HG02840 (cell line): Measurements from ENCODE around the gene KRTAP5-5.
"Not testable (repeated sequence)": the region's sequence is repeated elsewhere in the genome, so short reads cannot be mapped to it uniquely, and the experiment has no call there.

Experiments
- ATAC-seq: cut with Tn5 transposase; IDR thresholded peaks from one replicate; pipeline ENCODE4 v1.9.1; 2021; ENCODE audit warnings: mild to moderate bottlenecking, moderate library complexity, moderate number of reproducible peaks; ENCODE audit not compliant: unreplicated experiment, low FRiP score

KRTAP5-5 gene

DNA sequence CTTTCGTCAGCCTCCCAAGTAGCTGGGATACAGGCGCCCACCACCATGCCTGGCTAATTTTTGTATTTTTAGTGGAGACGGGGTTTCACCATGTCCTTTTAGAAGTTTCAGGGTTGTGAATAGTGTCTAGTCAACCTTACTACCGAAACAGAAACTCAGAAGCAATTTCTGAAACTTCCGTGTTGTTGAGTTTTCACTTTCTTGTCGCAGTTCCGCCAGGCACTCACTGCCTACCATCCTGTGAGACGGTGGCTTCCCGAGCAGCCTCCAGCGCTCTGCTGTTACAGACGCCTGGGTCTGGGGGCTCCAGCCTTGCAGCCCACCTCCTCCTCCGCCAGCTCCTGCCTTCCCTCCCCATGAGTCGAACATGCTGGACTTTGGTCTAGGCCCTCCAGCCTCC lies 23.7 kb upstream of the KRTAP5-5 start:
- ATAC-seq, result peak; percentile 62

GRCh38 chr11:1607156-1607845 lies 22.3 kb upstream of the KRTAP5-5 start:
- ATAC-seq, result not testable (repeated sequence)

GRCh38 chr11:1607901-1608300 lies 21.7 kb upstream of the KRTAP5-5 start:
- not testable (repeated sequence) for ATAC-seq

DNA sequence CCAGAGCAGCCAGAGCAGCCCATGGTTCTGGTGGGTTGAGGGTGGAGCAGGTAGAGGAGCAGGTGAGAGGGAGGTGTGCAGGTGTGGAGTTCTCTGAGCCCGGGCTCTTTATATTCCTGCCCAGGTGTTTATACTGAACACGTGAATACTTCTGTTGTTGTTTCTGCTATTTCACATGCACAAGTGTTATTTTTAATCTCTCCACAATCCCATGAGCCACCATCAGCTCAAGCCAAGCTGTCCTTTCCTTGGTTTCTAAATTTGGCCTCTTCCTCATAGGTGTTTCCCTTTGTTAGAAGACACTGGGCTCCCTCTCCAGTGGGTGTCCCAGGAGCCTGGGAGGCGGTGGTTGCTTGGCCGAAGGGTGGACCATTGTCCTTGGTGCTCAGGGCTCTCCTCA lies 21.2 kb upstream of the KRTAP5-5 start, which contains the start of gene KRTAP5-3:
TSS of gene KRTAP5-3 (minus strand) at position 101 of the 400 bp plus-strand sequence. CDS start at position 23, 78 bp downstream.
- ATAC-seq, result no peak

GRCh38 chr11:1618231-1618630 lies 11.3 kb upstream of the KRTAP5-5 start:
- no peak for ATAC-seq

DNA sequence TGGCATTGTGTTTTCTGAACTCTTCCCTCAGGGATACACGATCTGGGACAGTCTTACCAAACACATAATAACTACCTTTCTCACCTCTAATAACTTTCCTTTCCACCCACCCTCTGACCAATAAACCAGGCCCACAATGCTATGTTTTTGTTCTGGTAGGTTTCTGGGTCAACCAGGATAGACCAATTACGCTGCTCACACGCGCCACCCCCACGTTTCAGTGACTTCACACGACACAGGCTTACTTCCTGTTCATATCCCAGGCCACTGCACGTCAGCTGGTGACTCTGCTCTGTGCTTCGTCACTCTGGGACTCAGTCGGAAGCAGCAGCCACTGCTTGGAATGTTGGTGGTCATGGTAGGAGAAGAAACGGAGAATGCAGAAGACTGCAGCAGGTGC lies 10.1 kb upstream of the KRTAP5-5 start:
- ATAC-seq, result no peak

- no peak for ATAC-seq
Measured at GRCh38 chr11:1622086-1622485, 7.5 kb upstream of the KRTAP5-5 start, which contains the start of gene KRTAP5-4. Gene KRTAP5-4, minus strand, starts transcription at chr11:1622138. Its CDS starts 45 bp downstream, at chr11:1622093.

DNA sequence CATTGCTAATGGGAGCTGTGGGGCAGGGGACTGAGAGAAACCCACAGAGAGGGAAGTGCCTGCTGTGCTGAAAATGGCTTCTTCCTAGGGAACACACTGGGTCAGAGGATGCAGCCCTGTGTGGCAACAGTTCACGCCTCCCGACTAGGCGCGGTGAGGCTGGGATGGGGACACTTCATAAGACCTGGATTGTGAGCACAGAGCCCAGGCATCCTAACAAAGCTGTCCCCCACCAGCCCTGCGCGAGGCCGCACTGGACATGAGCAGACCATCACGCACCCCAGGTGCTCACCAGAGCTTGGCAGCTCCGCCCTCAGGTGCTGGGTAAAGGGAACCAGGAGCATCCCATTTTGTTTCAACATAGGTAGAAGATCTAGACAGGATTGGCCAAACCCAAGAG lies 5.9 kb upstream of the KRTAP5-5 start:
- ATAC-seq, result no peak

DNA sequence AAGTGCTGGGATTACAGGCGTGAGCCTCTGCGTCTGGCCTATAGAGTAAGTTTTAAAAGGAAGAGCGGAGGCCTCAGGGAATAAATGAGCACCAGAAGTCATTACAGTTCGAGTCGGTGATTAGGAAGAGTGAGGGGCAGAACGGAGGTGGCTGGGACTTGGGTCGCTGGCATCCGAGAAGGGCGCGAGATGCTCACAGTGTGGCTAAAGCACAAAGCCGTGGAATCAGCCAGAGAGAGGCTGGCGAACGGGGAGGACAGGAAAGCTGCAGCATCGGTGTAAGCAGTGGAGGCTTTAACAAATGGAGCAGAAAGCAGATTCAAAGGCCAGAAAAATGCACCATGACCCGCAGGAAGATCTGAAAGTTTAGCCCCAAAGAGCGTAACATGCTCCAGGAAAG lies 5.0 kb upstream of the KRTAP5-5 start:
- no peak for ATAC-seq

DNA sequence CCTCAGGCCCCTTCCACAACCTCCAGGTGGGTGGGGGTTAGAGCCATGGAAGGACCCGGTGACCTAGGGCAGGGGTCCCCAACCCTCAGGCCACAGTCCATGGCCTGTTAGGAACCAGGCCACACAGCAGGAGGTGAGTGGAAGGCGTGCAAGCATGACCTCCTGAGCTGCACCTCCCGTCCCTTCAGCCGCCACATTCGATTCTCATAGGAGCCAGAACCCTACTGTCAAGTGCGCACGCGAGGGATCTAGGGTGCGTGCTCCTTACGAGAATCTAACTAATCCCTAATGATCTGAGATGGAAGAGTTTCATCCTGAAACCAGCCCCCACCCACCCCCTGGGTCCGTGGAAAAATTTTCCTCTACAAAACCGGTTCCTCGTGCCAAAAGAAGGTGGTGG lies 4.0 kb upstream of the KRTAP5-5 start:
- ATAC-seq, result no peak

DNA sequence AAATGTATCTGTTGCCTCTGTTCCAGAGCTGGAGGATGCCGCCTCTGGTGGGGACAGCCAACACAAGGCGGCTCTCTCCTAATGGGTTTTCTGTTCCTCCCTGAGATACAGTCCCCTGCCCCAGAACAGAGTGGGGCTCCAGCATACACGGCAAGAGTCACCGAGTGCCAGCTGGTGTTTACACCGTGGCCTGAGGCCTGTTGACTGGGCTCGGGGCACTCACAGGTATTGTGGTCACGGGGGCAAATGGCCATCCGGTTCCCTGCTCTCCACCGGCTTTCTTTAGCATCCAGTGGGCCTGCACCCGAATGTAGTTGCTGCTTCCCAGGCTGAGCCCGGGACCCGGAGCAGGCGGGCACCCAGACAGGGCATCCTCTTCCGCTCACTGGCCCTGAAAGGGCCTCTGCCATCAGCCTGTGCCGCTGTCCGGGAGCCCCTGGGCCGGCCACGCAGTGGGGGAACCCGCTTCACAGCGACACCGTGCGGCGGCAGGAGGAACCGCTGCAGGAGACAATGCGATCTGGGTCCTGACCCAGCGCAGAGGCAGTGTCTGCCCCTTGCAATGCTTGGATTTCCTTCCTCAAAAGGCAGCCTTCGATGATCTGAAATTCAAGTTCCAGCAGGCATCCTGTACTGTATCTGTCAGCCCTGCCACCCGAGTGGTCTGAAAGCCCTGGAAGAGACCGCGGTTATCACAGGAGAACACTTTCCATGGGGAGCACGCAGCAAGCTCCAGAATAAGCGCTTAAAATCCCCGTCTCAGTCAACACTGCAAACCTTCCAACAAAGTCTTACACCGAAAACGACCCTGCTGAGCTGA lies 859 bp upstream of the KRTAP5-5 start:
- no peak for ATAC-seq

DNA sequence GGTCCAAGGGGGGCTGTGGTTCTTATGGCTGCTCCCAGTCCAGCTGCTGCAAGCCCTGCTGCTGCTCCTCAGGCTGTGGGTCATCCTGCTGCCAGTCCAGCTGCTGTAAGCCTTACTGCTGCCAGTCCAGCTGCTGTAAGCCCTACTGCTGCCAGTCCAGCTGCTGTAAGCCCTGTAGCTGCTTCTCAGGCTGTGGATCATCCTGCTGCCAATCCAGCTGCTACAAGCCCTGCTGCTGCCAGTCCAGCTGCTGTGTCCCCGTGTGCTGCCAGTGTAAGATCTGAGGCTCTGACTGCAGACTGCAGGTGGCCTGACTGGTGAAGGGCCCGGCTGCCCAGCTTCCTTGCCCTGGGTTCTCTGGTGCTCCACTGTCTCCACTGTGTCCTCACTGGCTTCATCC lies 696 bp downstream of the KRTAP5-5 start:
- no peak for ATAC-seq

DNA sequence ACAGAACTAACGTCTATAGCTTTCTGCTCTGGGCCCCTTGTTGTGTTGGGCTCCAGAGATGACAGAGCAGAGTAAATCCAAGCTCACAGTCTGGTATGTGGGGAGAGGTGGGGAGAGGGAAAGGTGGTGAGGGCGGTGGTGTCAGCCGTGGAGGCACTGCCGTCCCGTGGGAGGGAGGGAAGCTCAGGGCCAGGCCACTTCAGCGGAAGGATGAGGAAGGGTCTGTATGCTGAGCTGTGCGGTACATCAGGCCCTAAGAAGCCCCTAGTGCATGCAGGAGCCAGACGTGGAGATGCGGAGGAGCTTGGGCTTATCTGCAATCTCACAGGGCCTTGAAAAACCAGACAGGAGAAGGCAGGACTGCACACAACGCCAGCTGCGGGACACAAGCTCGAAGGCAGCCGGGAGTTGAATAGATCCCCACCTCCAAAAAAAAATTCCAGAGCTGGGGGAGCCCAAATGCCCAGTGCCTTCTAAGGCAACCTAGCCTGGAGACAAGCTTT lies 1.5 kb downstream of the KRTAP5-5 start:
- ATAC-seq, result no peak

DNA sequence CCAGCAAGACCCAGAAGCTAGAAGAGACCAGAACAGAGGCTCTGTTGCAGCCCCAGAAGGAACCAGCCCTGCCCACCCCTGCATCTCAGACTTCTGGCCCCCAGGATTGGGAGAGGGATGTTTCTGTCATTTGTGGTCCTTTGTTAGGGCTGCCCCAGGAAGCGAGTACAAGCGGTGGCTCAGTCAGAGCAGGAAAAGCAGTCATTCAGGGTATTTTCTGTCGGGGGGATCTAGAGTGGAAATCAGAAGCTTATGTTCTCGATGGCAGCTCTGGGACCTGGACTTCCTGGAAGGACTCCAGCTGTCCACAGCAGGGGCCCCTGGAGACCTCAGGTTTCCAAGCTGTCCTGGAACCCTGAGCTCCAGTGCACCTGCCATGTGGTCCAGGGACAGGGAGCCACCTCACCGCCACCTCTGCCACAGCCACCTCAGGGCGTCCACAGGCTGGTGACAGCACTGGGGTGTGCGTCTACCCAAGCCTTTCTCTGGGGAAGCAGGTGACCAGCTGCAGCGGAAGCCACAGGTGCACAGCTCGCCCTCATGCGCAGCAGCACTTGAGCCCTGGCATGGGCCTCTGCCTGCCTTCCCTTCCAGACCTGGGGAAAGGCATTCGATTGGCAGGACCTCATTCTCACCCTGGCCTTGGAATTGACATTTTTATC lies 2.6 kb downstream of the KRTAP5-5 start:
- ATAC-seq, result no peak

DNA sequence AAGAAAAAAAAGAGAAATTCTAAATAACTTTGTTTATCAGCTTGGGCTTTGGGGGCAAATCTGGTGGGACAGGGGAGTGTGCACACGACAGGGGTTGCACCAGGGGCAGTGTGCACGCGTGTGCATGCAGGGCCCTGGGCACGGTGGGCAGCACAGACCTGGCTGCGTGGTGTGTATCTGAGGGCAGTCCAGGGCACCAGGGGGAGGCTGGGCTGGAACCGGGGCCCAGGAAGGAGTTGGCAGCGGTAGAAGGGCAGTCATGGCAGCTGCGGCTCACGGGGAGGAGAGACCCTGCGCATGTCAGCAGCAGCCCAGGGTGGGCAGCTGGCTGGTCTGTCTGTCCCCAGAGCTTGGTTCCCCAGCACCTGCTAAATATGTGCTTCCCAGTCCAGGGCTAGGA lies 4.3 kb downstream of the KRTAP5-5 start:
- no peak for ATAC-seq

DNA sequence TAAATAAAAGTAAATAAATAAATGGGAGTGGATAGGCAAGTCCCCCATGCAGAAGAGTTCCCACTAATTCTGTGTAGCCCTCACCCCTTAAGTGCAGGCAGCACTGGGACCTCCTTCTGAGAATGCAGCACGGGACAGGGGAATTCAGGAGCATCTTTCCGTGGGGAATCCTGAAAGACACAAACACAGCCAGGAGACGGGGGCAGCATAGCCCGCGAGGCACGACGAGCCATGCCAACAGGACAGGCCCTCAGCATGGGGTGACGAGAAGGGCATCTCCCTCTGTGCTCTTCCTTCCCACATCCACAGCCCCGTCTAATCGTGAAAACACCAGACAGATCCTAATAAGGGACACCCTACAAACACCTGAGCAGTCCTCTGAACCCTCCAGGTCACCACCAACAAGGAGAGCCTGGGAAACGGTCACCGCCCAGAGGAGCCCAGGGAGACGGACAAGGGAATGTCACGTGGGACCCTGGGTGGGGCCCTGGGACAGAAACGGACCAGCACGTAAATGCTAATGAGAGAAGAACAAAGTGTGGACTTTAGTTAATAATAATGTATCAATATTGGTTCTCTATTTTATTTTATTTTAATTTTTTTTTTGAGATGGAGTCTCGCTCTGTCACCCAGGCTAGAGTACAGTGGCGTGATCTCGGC lies 6.8 kb downstream of the KRTAP5-5 start:
- no peak for ATAC-seq

DNA sequence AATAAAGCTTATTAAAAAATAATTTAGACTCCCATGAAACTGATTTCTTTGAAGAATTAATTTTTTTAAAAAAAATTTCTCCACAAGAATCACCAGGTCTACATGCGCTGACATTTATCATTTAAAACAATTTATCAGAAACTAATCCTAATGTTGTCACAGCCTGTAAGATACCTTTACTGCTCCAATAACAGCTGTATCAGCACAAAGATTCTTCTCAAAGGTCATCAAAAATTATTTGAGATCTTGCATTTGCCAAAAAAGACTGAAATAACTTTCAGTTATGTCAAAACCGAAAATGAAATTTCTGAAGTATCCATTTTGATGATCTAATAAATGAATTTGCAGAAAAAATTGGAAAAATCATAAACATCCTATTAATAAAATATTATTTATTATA lies 8.1 kb downstream of the KRTAP5-5 start:
- no peak for ATAC-seq

GRCh38 chr11:1638344-1638743 lies 8.8 kb downstream of the KRTAP5-5 start:
- ATAC-seq, result no peak

- ATAC-seq, result no peak
Measured at GRCh38 chr11:1639102-1639620, 9.6 kb downstream of the KRTAP5-5 start.

DNA sequence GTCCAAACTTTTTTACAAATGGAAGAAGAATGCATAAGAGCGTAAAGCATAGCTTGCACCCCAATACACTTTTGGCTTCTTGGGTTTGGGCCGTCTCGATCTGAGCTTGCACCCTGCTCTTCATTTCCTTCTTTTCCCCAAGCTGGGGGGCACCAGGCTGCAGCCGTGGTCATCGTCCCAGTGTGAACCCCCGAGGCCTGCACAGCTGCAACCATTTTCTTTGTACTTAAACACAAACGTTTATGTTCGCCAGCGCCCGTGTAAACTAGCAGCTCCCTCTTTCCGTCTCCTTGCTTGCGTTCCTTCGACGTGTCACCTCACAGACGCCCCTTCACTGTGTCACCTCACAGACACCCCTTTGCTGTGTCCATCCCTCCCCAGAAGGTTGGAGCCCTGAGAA lies 10.1 kb downstream of the KRTAP5-5 start:
- no peak for ATAC-seq
